CD4-positive, alpha-beta T cell treated with Interferon alpha-2 for 1 hour (primary cell): ENCODE results near the gene BCL2A1.
"Not testable (repeated sequence)": the region's sequence is repeated elsewhere in the genome, so short reads cannot be mapped to it uniquely, and the experiment has no call there.

Experiments
- DNase-seq, 2 donors: peaks; one replicate each; pipeline ENCODE4 v3.0.0-alpha.2; 2020 to 2022

The BCL2A1 gene

GRCh38 chr15:79956354-79956939 lies 14.5 kb downstream of the BCL2A1 start:
- no peak for DNase-seq

GRCh38 chr15:79954661-79955060 lies 16.3 kb downstream of the BCL2A1 start:
- no peak for DNase-seq

GRCh38 chr15:79953951-79954444 lies 17.0 kb downstream of the BCL2A1 start:
- DNase-seq = no peak

DNA sequence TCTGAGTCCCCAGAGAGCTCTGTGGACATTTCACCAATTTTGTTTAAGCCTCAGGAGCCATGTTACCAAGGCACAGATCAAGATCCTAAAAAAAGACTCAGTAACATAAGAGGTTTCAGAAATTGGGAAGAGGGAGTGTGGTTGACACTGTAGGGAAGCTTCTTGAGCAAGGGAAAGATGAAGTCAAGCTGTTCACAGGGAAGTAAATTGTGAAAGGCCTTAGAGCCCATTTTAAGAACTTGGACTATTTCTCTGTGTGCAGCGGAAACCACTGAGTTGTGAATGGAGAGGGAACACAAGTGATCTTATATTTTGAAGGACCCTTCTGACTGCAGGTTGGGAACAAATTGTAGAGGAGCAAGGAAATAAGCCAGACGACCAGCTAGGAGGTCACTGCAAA lies 18.7 kb downstream of the BCL2A1 start:
- DNase-seq = no peak

- no peak for DNase-seq
These were observed 20.7 kb downstream of the BCL2A1 start for GRCh38 chr15:79950247-79950646.

DNA sequence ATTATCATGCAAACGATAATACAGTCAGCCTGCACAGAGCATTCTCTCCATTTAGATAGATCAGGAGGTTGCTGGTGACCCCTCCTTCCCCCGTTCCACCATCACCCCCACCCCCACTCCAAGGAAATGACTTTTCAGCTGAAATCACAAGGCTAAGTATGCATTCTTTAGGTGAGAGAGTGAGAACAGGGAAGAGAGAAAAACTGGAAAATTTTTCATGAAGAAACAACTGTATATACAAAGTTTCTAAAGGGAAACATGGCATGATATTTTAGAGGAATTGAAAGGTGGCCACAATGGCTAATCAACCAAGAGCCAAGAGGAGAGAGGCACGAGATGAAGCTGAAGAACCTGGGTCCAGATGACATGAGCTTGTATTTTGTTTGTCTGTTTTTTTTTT lies 22.2 kb downstream of the BCL2A1 start:
- no peak for DNase-seq

DNA sequence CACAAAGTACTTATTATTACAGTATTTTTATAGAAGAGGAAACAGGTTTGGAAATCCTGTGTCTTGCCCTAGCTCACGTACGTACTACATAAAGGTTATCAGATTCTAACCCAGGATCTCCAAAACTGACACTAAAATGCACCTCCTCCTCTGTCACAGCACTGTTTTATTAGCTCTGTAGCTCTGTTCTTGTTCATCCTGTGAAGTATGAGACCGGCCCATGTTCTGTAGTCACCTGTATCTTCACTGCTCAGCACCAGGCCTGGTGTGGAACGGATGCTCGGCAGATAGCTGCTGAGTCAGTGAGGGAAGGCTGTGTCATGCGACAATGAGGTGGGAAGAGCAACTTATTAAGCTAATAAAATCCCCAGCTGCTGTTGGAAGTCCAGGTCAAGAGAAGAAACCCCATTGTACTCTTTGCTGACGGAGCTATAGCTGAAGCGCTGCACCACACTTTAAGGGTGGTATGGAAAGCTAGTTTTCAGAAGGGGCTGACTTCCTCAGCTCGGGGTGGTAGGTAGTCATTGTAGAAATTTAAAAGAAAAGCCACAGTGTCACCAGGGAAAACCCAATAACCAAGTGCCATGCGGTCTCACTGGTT lies 22.8 kb downstream of the BCL2A1 start:
- no peak for DNase-seq

DNA sequence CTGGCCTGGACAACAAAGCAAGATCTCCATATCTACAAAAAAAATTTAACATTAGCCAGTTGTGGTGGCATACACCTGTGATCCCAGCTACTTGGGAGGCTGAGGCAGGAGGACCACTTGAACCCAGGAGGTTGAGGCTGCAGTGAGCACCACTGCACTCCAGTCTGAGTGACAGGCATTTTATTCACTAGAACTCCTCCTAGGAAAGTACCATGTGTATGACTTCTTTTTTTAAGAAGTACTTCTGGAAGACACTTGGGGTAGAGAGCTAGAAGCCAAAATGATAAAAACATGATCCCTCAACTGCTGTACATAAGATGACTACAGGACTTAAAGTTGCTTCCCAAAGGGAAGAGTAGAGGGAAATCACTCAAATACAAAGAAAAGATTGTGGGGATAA lies 24.0 kb downstream of the BCL2A1 start:
- no peak for DNase-seq

- no peak for DNase-seq
These were observed 26.4 kb downstream of the BCL2A1 start for GRCh38 chr15:79944622-79945021.

GRCh38 chr15:79943820-79944219 lies 27.2 kb downstream of the BCL2A1 start:
- no peak for DNase-seq

- no peak for DNase-seq
These were observed 28.1 kb downstream of the BCL2A1 start for GRCh38 chr15:79942741-79943481.

GRCh38 chr15:79939399-79939798 lies 31.6 kb downstream of the BCL2A1 start:
- no peak for DNase-seq

DNA sequence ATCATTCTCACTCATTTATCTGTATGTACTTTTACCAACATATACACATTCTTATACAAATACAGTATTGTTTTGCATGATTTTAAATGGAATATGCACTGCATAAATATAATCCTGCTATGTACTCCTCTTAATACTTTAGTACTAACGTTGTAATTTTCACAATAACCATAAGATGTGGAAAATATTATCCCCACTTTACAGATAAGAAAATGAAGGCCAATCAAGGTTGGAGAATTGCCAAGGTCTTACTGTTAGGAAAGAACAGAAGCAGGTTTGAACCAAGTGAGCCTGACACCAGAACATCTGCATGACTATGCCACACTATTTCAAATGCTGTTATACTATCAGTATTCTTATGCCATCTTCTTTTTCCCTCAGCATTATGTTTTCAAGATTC lies 32.9 kb downstream of the BCL2A1 start:
- no peak for DNase-seq

DNA sequence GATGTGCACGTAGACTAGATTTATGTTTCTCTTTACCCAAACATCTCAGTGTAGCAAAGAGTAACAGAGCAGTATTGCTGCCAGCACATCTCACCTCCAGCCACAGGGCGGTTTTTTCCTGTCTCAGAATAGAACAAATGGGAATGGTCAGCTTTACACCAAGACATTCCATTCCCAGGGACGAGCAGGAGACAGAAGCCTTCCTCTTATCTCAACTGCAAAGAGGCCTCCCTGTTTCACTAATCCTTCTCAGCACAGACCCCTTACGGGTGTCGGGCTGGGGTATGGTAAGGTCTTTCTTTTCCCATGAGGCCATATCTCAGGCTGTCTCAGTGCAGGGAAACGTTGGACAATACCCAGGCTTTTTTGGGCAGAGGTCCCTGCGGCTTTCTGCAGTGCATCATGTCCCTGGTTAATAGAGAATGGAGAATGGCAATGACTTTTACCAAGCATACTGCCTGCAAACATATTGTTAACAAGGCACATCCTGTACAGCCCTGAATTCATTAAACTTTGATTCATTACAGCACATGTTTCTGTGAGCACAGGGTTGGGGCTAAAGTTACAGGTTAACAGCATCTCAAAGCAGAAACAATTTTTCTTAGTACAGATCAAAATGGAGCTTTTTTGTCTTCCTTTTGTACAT lies 35.3 kb downstream of the BCL2A1 start:
- not testable (repeated sequence) for DNase-seq

GRCh38 chr15:79933231-79933630 lies 37.8 kb downstream of the BCL2A1 start:
- no peak for DNase-seq

DNA sequence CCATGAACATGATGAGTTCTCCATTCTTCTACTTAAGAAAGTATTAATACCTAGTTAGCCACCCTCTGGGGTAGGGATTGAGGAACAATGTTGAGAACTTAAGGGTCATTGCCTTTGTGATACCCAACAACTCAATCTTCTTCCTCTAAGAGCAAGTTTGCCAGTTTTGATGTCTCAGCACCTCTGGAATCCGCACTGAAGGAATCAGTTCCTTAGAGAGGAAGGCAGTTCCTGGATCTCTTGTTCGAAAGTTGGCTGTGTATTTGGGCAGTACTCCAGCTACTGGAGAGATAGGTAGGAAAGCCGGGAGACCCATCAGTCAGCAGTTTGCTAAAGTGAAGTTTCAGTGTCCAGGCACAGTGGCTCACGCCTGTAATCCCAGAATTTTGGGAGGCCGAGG lies 38.5 kb downstream of the BCL2A1 start:
- DNase-seq = no peak

DNA sequence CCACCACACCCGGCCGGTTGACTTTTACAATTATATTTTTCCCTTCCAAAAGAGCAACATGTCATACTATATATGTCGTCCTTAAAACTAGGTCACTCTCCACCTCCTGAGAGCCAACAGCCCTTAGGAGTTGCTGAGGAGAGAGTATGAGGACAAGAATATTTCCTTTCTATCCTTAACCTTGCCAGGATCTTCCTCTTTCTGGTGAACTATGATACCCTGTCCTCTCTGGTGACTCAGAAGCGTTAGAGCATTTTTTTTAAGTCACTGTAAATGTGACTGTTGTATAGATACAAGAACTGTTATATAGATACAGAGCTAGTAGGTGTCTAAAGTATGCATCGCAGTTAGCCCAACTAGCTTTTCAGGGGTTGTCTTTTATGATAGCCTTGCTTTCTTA lies 40.5 kb downstream of the BCL2A1 start:
- DNase-seq = no peak

DNA sequence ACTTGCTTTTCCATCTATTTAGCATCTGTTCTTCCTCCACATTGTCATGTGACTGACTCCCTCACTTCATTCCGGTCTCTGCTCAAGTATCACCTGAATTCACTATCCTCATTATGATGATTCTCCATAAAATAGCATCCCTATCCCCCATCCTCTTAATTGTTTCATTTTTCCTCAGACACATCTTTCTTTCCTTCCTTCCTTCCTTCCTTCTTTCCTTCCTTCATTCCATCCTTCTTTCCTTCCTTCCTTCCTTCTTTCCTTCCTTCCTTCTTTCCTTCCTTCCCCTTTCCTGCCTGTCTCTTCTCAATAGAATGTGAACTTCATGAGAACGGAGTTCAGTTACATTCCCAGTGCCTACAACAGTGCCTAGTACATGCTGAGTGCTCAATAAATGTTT lies 41.6 kb downstream of the BCL2A1 start:
- no peak for DNase-seq

DNA sequence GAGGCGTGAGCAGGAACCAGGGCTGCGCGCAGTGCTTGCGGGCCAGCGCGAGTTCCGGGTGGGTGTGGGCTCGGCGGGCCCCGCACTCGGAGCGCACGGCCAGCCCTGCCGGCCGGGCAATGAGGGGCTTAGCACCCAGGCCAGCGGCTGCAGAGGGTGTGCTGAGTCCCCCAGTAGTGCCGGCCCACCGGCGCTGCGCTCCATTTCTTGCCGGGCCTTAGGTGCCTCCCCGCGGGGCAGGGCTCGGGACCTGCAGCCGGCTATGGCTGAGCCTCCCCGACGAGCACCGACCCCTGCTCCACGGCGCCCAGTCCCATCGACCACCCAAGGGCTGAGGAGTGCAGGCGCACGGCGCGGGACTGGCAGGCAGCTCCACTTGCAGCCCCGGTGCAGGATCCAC lies 44.9 kb downstream of the BCL2A1 start:
- DNase-seq = not testable (repeated sequence)

DNA sequence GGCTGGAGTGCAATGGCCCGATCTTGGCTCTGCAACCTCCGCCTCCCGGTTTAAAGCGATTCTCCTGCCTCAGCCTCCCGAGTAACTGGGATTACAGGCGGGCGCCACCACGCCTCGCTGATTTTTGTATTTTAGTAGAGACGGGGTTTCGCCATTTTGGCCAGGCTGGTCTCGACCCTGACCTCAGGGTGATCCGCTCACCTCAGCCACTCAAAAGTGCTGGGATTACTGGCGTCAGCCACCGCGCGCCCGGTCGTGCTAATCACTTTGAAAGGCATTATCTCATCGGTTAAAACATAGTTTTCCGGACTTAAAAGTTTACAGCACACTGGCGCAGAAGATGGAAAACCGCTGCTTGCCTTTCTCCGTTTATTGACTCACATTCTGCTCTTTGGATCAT lies 46.6 kb downstream of the BCL2A1 start:
- no peak for DNase-seq

DNA sequence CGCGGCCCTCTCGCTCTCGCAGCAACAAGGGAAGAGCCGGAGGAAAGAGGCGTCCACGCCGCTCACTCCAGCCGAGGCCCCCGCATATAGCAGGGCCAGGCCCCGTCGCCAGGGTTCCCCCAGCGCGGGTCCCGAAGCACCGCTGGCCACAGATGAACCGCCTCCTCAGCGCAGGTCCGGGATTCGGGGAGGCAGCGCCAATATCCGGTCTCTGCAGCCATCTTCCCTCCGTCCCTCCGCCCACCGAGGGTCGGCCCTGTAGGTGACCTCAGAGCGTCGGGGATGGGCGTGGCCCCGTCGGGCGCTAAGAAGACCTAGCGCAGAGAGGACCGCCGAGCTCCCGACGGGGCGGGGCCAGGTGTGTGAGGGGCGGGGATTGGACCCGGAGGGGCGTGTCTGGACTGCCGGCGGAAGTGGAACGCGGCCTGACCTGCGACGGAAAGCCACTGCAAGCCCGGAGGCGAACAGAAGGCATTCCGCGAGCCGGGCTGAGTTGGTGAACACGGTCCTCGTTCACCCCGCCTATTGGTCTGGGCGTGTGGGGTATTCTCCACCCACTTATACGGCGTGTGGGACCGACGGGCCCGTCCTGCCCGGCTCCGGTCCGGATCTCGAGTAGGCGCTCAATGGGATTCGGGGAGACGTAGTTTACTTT lies 47.4 kb downstream of the BCL2A1 start:
- peak; percentile 98 to 99 for DNase-seq

- peak; percentile 65 to 76 for DNase-seq
These were observed 47.9 kb downstream of the BCL2A1 start for GRCh38 chr15:79923079-79923514.

DNA sequence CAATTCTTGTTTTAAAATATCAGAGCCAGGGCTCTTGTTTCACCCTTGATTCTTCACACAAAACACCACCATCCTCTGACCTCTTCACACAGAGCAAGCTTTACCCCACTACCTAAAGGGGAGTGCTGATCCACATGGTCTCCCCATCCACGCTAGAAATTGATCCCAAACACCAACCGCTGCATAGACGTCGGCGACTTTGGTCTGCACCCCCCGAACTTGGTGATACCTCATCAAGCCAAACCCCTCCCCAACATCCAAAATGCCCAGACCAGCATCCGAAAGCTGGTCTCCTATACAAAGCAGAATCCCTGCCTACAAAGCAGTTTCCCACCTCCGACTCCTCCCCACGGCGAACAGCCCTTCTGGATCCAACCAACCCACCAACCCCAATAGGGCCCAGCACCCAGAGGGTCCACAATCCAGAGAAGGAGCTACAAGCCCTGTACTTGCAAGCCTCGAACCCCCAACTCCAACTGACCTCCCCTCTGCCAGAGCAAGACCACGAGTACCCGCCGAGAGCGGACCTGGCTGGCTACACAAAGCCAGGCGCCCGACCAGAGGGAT lies 48.4 kb downstream of the BCL2A1 start:
- no peak for DNase-seq
